Measurements from ENCODE around the gene SLC23A2. TPM values are rescaled to one million over a fixed set of nuclear protein-coding genes. Genes with fewer than 3 reads are reported as not detected.
A peak's percentile ranks its signal among the peaks of the same experiment; 100 is the strongest.
"Not testable (repeated sequence)": the region's sequence is repeated elsewhere in the genome, so short reads cannot be mapped to it uniquely, and the experiment has no call there.

The SLC23A2 gene
- total RNA-seq, 1 donor from 2014 or later: 11.4 TPM

DNA sequence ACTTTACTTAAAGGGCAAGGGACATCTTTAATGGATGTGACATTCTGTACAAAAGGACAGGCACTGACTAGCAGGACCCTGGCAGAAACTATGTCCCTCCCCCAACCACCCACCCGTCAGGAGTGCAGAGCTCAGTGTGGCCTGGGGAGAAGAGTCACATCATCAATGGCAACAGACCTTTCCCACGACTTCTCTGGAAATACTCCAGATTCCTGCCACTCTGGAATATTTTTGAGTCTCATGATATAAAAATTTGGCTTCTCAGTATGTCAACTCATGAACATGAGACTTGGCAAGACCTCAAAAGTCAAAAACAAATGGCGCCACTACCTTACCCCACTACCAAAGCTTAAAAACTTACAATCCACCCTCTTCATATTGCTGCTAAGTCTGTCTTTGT lies 118.3 kb downstream of the SLC23A2 start:
- peak; percentile 5 for DNase-seq (ENCODE audit: low read depth)

DNA sequence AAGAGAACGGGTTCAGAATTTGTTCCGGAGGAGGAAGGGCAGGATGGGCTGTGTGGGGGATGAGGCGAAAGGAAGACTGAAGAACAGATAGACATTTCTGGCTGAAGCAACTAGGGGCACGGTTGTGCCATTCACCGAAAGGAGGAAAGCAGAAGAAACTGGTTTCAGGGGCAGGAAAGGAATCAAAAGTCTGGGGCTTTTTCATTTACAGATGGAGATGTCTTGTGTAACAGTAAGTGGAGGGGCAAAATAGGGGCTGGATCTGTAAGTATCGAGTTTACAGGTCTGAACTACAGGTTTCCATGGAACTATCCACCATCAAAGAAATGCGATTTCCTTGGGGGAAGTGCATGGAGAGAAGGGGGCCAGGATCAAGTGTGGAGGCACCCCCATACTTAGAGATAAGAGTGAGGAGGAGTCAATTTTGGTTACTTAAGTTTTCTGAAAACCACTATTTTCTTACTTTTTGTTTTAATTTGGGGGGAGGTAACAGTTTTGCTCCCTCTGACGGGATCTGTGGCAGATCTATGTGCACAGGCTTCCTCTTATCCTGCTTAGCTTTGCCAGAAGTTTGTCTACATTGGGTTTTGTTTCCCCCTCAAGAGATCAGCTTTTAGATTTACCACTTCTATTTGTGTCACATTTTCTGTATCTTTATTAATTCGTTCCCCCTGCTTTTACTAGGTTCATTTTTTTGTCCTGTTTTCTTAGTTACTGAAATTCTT lies 120.1 kb downstream of the SLC23A2 start:
- DNase-seq (ENCODE audit: low read depth): no peak

DNA sequence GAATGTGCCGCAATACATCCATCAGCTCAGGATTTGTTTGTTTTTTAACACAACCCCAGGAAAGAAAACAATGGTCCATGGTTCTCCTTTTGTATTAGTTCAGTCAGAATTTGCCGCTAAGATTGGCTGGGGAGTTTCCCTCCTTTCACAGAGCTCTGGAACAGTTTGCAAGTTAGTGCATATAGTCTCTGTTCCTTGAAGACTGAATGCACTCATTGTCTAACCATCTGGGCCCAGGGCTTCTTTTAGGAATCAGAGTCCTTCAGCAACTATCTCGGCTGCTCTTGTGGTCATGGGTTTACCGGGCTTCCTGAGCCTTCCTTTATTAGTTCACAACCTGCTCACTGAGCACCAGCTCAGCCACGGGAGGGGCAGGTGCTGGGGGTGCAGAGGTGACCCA lies 121.3 kb downstream of the SLC23A2 start:
- peak; percentile 5 for DNase-seq (ENCODE audit: low read depth)

DNA sequence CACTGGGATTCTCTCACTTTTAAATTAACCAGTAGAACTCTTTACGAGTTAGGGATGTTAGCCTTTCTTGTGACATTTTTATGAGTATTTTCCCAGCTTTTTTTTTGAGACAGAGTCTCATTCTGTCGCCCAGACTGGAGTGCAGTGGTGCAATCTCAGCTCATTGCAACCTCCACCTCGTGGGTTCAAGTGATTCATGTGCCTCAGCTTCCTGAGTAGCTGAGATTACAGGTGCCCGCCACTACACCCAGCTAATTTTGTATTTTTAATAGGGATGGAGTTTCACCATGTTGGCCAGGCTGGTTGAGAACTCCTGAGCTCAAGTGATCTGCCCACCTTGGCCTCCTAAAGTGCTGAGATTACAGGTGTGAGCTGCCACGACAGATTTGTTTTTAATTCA lies 123.2 kb downstream of the SLC23A2 start:
- not testable (repeated sequence) for DNase-seq (ENCODE audit: low read depth)

DNA sequence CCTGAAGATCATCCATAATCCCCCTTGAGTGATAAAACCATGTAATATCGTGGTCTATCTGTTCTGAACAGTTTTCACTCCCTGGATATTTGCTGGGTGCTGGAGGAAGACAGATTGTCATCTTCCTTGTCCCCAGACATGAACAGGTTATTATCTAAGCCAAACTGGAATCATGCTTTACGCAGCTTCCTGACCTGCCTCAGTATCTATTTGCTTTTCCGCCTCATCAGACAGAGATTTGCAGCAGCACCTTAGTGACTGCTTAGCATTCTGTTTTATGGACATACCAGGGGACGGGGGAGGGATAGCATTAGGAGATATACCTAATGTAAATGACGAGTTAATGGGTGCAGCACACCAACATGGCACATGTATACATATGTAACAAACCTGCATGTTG lies 124.6 kb downstream of the SLC23A2 start:
- DNase-seq (ENCODE audit: low read depth): no peak

DNA sequence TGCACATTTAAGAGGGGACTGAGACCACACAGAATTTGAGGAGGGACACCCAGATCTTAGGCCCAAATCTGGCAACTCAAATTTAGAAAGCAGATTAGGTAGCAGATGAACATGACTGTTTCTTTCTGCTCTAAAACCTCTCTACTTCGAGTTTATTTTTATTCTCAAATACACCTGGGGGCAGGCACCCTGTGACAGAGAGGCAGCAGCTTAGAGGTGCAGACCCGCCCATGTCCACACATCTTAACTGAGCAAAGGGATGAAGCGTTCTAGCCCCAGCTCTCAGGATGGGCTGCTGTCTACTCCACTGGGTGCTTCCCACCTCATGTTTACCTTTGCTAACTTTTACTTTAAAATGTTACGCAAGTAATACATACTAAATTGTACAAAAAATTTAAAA lies 125.0 kb downstream of the SLC23A2 start:
- no peak for DNase-seq (ENCODE audit: low read depth)

DNA sequence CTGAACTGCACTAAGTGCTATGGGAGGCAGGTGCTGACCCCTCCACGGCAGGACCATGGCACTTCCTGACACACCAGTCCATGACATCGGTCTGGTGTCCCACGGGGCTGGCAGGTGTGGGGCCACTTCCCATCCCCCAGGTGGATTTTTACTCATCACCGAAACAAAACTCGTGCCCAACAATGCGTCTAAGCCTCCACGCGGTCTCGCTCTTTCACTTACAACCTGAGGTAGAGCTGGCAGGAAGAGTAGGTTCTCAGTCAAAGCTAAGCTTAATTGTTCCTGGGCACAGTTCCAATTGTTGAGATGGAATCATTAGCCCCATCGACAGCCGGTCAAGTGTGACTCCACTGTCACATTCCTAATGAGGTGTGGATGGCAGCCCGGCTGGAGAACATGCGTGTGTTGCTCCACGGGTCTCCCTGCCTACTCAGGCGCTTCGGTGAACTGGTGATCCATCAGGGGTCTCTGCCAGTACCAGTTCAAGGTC lies 125.7 kb downstream of the SLC23A2 start:
- DNase-seq (ENCODE audit: low read depth): no peak

DNA sequence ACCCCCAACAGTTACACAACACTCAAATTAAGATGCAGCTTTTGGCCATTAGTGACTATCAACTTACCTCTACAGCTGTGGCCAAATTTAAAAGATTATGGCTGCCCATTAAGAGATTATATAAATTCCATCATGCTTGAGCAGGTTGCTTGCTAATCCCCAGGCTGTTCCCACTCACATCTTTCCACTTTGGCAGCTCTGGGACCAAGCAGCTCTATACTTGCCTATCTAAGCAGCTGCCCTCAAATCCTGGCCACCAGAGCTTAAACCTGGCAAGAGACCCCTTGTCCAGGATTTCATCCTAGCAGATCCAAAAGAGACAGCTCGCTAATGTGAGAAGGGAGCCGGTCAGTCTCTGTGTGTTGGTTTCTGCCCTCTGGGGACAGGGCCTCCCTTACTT lies 127.9 kb downstream of the SLC23A2 start:
- DNase-seq (ENCODE audit: low read depth): no peak

DNA sequence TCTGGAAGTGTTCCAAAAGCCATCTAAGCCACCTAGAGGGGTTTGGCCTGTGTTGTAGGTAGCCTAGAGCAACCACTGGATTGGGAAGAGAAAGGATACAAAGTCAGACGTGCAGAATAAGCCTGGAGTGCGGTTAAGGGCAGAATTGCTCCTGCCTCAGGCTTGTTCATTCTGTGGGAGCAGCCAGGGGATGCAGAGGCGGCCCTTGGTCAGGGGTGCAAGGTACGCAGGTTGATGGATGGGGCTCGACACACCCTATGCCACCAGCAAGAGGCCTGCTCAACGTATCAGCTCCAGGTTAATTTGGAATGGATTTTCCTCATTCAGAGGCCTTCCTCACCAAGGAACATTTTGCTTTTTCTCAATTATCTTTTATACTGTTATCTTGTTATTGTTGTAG lies 129.8 kb downstream of the SLC23A2 start:
- DNase-seq (ENCODE audit: low read depth): no peak

DNA sequence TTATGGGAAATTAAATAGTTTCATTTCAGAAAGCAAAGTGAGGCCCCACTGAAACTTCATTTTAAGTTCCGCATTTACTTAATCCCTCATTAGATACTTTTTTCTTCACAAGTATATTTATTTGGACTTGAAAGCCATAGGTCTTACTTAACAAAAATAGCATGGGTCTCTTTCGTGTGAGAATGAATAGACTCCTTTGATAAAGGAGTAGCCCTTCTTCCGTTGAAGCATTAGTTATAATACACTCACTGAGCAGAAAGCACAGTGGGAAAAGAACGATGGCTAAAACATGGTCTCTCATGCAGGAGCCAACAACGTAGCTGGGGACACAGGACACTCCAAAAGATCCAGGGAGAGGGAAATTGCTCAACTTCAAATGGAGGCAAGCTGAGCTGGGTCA lies 130.4 kb downstream of the SLC23A2 start:
- no peak for DNase-seq (ENCODE audit: low read depth)

DNA sequence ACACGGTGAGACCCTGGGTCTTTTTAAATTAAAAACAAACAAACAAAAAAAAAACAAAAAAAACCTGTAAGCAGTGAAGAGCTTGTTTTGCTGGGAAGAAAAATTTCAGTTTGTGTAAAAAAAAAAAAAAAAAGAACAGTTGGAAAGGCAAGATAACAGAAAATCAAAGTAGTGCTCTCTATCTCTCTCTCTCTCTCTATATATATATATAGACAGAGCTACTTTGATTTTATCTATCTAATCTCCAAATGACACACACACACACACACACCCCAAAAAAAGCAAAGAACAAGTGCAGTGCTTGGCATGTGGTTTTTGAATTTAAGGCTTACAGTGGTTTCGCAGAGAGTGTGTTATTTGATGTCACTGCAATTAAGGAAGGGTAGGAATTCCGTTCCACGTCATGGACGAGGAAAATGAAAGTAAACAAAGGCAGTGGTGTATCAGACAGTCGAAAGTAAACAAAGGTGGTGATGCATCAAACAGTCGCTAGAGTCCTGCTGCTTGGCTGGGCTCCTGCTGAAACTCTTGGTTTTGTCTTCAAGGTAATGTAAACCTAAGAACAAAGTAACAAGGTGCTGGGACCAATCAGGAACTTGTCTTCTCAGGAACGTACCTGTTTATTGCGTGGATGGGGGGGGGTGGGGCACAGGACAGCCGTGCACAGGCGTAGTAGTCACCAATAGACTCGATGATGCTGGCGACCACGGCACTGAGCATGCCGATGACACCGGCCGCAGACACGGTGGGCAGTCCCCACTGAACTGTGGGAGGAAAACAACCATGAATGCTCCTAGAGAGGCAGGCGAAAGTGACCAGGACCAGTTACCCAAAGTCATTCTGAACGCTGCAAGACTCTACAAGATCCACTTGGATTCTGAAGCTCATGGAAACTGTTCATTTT lies 131.8 kb downstream of the SLC23A2 start:
- DNase-seq (ENCODE audit: low read depth): no peak

DNA sequence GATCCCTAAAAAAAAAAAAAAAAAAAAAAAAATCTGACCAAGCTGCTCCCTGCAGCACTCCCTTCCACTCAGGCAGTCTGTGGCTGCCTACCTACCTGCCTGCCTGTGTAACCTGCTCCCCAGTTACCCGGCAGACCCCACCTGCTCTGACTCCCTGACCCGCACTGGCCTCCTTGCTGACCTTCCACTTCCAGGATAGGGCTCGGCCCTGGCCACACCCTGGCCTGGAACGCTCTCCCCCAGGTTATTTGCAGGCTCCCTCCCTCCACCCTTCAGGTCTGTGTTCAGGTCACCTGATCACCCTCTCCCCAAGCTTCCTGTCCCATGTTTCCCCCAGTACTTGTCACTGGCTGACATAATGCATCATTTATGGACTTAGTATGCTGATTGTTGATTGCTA lies 134.3 kb downstream of the SLC23A2 start:
- no peak for DNase-seq (ENCODE audit: low read depth)

DNA sequence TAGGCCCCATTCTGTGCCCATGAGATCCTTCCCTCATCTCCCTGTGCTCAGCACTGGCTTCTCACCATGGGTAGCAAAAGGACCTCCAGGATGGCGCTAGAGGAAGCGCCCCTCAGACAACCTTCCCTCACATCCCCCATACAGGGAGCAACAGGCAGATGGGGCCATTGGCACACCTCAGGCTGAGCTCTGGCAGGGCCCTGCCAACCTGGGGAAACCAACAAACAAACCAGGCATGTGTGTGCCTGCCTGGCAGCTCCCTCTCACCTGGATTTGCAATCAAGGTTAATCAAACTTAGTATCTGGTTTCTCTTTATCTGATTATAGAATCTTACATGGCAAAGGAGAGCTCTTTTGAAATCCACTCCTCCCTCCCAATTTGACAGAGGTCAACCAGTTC lies 134.9 kb downstream of the SLC23A2 start:
- DNase-seq (ENCODE audit: low read depth): no peak

DNA sequence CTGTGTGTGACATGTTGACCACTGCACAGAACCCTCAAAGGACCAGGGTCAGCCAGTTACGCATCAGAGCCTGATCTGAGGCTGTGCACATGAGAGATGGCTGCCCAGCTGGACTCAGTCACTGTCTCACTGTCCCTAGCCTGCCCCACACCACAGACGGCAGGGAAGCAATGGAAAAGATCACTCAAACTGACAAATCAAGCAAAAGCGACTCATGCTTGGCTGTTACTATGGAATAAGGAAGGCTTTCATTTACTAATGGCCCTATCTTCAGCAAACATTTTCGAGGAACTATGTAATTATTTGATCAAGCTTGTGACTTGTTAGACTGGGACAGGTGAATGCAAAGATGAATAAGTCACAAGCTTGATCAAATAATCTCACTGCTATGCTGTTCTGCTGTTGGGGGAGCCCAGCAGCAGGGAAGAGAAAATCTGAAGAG lies 137.0 kb downstream of the SLC23A2 start:
- DNase-seq (ENCODE audit: low read depth): no peak

DNA sequence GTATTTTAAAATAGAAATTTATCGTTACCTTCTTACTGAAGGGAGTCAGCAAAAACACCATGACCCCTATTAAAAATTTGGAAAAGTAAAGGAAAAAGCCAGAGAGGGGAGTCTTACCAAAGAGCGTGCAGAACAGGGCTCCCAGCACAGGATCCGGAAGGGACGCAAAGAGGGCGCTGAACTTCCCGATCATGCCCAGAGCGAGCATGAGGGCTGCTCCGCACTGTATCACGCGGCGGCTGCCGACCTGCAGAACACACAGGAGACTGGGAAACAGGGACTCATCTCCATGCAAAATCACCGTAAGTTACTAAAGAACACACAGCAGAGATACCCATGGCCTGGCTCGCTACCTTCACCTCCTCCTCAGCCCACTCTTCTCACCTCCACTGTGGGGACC lies 138.6 kb downstream of the SLC23A2 start:
- no peak for DNase-seq (ENCODE audit: low read depth)

DNA sequence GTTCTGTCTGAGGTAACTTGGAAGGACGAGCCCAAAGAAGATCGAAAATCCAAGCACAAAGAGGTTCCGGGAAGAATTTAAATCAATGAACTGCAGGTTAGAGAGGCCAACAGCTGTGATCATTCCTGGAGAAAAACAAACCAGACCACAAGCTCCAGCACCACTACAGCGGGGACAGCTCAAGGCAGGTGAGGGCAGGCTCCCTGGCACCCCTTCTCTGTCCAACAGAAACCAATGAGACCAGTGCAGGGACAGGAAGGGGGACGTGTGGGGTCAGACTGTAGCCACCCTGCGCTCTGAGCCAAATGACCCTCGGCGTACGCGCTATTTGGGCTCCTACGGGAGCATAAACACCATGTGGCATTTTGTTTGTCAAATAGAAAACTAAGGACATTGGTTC lies 139.3 kb downstream of the SLC23A2 start:
- no peak for DNase-seq (ENCODE audit: low read depth)

DNA sequence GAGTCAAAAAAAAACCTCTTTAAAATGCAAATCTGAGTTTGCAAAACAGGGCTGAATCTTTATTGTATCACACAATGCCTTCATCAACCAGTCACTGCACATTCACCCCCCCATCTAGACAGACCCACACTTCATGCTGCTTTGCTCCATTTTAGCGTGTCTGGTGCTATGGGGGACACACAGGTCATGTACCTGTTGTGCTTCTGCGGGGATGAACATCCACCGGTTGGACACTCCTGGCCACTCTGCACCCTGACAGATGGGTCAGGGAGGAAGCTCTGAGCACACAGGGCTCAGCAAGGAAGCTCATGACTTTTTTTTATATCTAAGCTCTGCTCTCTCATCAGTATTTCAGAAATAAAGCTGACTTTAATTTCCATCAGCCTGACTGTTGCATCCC lies 143.3 kb downstream of the SLC23A2 start:
- no peak for DNase-seq (ENCODE audit: low read depth)

DNA sequence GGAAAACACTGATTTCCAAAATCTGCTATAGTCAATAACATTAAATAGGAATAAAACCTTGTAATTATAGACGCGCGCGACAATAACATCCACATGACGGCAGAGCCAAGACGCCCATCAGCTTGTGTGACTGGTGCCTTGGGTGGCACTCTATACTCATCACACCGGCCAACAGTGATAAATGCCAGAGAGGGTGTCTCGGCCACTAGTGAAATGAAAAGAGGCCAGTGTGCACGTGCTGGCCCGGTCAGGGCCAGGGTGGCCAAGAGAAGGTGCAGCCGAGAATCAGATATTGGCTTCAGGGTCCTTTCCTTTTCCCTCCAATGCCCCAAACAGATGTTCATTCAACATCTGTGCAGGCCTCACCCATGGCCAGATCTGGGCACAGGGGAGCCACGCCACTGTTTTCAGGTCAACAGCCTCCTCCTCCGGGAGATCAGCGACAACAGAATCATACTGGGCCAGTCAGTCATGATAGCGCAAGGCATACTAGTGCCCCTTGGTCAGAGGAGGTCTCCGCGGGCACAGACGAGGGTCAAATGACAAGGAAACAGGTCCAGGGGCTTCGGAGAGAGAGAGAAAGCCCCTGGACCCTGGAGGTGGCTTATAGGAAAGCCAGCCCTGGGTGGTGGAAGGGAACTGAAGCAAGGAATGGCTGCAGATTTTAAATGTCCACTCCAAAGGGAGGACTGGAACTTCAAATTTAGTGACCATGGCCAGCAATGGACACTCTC lies 145.1 kb downstream of the SLC23A2 start:
- DNase-seq (ENCODE audit: low read depth): no peak

DNA sequence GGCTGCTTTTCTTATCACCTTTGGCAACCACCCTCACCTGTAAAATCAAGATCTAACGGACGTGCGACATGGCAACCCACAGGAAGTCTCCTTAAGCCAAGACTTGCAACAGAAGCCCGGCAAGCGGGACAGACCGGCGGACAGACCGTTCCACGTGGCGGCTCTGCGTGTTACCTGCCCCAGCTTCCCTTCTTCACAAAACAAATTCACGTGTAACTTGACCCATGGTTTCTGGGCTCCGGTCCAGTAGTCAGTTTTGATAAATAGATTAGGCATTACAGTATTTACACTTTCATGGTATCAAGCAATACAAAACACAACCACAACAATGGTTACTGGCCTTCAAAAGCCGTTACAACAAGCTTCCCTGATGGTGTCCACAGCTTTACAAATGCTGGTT lies 145.8 kb downstream of the SLC23A2 start:
- no peak for DNase-seq (ENCODE audit: low read depth)

DNA sequence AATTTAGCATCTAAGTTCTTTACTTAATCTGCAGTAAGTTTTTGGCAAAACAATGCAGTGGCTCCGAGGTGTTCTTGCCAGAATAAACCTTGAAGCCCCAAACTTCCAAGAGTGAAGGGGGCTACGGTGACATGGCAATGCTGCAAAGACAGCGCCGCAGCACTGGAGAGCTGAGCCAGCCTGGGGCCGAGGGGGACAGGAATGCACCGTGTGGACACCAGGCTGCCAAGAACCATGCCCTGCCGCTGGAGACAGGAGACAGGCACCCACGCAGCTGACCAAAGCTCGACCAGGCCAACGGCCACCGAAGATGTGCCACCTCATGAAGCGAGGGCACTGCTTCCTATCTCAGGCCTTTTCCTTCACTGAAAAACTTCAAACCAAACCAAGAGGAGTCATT lies 146.2 kb downstream of the SLC23A2 start:
- DNase-seq (ENCODE audit: low read depth): no peak

DNA sequence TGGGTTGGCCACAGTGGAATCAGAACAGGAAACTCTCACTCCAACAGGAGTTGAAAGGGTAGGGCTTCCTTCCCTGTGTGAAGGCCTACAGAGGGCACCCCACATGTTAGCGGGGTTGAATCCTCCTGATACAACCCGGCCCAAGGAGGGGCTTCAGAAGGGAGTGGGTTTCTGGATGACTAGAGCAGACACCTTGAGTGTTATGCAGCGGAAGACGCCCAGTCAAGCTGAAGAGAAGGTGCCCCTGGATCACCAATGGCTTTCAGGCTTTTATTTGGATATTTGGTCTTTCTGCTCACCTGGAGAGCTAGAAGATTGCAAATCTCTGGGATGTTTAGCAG lies 146.8 kb downstream of the SLC23A2 start:
- no peak for DNase-seq (ENCODE audit: low read depth)

Data from myocyte (in vitro differentiated cells).